SIG-M5 treated with dmso at 0.1 percent for 504 hours (cell line): ENCODE measurements around the gene UBE3B.

Experiments used
- DNase-seq: peaks from one replicate; lab custom pipeline; 2025; ENCODE audit not compliant: unreplicated experiment; lab: John Stamatoyannopoulos, UW

Gene UBE3B

GRCh38 chr12:109549613-109550270 lies 72.3 kb downstream of the UBE3B start:
- DNase-seq, result no peak

- DNase-seq, result no peak
Measured at GRCh38 chr12:109550281-109550680, 72.8 kb downstream of the UBE3B start.

- DNase-seq, result no peak
Measured at GRCh38 chr12:109551108-109551507, 73.7 kb downstream of the UBE3B start.

- DNase-seq, result no peak
Measured at GRCh38 chr12:109552971-109553370, 75.5 kb downstream of the UBE3B start.

GRCh38 chr12:109553483-109553882 lies 76.0 kb downstream of the UBE3B start:
- no peak for DNase-seq

GRCh38 chr12:109553906-109554500 lies 76.6 kb downstream of the UBE3B start:
- no peak for DNase-seq

- no peak for DNase-seq
Measured at GRCh38 chr12:109554761-109555160, 77.3 kb downstream of the UBE3B start.

- DNase-seq, result no peak
Measured at GRCh38 chr12:109555431-109556315, 78.2 kb downstream of the UBE3B start.

GRCh38 chr12:109557200-109557599 lies 79.8 kb downstream of the UBE3B start:
- no peak for DNase-seq

GRCh38 chr12:109557805-109558204 lies 80.4 kb downstream of the UBE3B start:
- no peak for DNase-seq

GRCh38 chr12:109558374-109559199 lies 81.2 kb downstream of the UBE3B start:
- no peak for DNase-seq

- DNase-seq, result no peak
Measured at GRCh38 chr12:109559200-109559505, 81.7 kb downstream of the UBE3B start.

GRCh38 chr12:109559601-109560000 lies 82.2 kb downstream of the UBE3B start:
- no peak for DNase-seq

GRCh38 chr12:109560867-109561710 lies 83.7 kb downstream of the UBE3B start:
- no peak for DNase-seq

- no peak for DNase-seq
Measured at GRCh38 chr12:109561711-109562030, 84.2 kb downstream of the UBE3B start.

GRCh38 chr12:109562871-109563270 lies 85.4 kb downstream of the UBE3B start:
- DNase-seq, result no peak

- DNase-seq, result no peak
Measured at GRCh38 chr12:109563291-109564284, 86.2 kb downstream of the UBE3B start.

GRCh38 chr12:109566424-109566823 lies 89.0 kb downstream of the UBE3B start:
- no peak for DNase-seq

GRCh38 chr12:109567296-109567695 lies 89.9 kb downstream of the UBE3B start:
- no peak for DNase-seq
